GM18505 (cell line): Measurements from ENCODE around the gene EFHC1.
"Not testable (repeated sequence)": the region's sequence is repeated elsewhere in the genome, so short reads cannot be mapped to it uniquely, and the experiment has no call there.

Source experiments
- ATAC-seq: cut with Tn5 transposase; IDR thresholded peaks from one replicate; pipeline ENCODE4 v1.9.1; 2021; ENCODE audit not compliant: unreplicated experiment
- POLR2A ChIP-seq: IDR thresholded peaks from 4 replicates; pipeline ENCODE4 v1.6.1; 2011; ENCODE audit warnings: borderline replicate concordance; ENCODE audit not compliant: insufficient read depth, insufficient read length; ENCODE audit errors: extremely low read depth

EFHC1 gene

DNA sequence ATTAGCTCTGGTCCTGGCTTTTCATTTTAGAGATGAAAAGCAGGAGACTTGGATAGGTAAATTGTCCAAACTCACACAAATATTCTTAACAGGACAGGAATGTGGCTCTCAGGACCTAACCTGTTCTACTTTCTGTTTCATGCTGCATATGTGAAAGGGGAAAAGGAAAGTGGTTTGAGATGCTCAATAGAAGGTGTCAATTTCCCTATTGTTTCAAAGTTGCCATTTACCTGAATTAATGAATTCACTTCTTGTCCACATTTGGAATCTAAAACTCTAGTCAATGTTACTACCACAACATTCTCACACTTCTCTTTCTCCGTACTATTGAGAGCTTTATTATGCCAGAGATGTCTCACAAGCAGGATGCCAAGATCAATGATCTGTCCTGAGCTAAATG, 4.8 kb upstream of the EFHC1 start:
- no peak for TF ChIP-seq POLR2A
- no peak for ATAC-seq

DNA sequence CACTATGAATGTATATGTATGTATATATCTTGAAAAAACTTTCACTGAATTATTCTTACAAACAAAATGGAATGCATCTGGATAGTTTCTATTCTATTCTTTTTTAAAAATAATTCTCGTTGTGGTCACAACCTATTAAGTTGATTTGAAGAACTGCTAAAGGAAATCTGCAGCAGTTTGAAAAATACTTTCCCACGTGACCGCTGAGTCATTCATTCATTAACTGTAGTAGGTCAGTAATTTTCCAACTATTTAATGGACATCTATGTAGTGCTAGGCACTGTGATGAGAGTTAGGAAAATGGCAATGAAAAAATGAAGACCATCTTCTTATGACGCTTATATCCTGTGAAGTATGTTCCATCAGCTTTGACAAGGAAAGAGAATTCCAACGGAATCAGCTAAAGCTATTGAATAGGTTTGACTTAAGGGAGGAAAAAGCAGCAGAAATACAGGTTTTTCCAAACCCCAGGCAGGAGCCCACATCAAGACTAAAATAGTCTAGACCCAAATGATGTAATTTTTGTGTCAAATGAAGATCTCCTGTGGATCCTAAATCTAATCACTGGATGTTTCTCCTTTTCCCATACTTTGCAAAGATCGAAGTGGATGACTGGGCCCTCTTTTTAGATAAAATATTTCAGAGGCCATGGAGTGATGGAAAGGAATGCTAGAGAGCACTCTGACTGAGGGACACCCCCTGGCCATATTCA, 4.1 kb upstream of the EFHC1 start:
- TF ChIP-seq POLR2A = no peak
- no peak for ATAC-seq

DNA sequence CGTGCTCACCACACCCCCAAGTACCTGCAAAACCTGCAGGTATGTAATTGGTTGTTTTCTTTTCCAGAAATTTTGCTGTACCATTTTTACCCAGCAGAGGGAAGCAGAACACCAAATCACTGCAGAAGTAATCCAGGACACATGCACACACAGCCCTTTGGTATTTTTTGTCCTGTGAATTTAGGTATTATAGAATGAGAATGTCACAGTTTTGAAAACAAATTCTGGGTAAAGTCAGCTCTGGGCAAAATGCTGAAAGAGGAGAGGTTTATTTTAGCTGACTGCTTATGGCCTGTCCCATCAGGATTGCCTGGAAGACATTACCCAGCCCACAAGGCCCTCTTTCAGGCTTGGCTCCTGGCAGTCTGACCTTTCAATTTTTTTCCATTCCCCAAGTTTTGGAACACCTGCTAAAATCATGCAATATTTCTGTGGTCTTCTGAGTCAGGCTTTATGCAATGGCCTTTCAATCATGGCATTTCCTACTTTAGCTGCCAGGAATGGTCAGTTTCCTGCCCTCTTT, 3.5 kb upstream of the EFHC1 start:
- no peak for TF ChIP-seq POLR2A
- ATAC-seq = no peak

DNA sequence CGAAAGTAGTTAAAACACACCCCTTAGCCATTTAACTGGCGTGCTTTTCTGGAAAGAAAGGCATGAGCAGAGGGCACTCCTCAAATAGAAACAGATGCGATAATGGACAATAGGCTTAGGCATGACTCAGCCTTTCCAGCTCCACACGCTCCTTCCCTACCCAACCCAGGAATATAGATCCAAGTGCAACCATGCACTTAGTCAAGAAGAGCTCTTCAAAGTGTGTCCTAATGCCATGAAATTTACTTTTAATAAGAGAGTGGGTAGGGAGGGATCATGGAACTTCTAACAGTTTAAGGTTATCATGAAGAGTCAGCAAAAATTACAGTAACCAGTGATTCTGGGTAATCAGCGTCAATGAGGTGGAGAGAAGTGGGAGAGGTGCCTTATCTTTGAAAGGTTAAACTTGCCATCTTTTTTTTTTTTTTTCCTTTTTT, 2.4 kb upstream of the EFHC1 start:
- no peak for TF ChIP-seq POLR2A

DNA sequence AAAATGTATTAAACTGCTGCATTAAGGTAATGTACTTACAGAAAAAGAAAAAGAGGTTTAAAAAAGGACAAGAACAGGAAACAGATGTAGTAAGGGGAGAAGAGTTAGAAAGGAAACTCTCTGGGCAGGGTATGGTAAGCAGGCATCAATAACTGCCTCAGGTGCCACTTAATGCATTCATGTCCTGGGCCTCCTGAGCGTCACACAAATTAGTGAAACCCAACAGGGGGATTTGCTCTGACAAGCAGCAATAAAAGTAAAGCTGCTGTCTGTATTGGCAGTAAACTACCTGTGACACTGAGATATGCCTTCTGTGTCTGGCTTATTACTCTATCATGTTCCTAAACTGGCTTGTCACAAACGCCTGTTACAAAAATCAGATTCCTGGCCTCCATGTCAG, 1.5 kb upstream of the EFHC1 start:
- no peak for ATAC-seq
- no peak for TF ChIP-seq POLR2A

More for the DNA sequence above, 2.4 kb upstream of the EFHC1 start:
- no peak for ATAC-seq

DNA sequence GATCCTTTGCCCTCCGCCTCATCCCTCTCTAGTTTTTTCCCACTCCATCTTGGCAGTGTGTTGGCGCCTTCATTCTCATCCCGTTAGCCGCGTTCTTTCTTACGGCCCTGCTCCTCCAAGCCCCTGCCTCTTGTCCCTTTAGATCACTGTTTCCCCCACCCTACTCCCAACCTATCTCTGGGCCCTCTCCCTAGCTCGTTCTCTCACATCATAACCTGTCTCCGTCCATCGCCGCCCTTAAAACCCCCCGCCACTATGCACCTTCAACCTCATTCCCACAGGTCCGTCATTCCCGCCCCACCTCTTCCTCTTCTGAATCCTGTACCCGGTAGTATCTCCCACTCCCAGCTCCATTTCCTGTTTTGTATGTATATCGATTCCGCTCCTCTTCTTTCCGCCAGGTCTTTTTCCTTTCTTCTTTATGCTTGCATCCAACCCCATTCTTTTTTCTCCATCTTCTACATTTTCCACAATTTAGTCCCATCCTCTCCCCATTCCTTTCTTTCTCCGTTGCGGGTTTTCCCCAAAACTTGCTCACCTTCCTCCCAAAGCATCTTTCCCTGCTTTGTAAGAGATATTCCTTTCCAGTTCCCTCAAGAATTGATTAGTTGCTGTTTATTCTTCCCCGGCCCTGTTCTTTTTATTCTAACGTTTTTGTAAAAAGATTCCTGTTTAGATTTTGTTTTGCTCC, 671 bp downstream of the EFHC1 start:
- TF ChIP-seq POLR2A = no peak
- ATAC-seq = no peak

DNA sequence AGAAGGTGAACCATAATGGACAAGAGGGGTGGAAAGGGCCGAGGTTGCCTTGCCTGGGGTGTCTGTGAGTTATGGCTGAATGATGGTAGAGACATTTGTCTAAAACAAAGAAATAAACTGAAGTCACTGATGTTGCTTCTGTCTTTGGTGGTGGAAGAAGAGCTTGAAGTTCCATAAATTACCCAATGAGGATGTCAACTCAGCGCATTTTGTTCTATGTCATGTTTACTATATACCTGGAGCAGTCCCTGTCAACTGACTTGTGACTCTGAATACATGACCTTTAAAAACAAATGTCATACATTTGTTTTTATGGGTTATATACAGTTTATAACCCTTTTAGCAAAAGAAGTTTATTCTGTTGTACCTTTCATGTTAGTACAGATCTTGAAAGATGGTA, 2.0 kb downstream of the EFHC1 start:
- TF ChIP-seq POLR2A = no peak
- ATAC-seq = no peak

DNA sequence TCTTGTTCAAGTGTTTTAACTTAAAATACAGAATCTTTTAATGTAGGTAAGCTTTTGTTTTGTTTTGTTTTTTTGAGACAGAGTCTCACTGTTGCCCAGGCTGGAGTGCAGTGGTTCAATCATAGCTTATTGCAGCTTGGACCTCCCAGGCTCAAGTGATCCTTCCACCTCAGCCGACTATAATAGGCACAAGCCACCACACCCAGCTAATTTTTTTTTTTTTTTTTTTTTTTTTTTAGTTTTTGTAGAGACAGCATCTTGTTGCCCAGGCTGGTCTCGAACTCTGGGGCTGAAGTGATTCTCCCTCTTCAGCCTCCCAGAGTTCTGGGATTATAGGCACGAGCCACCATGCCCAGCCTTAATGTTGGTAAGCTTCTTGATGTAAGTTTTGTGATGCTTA, 3.3 kb downstream of the EFHC1 start:
- no peak for ATAC-seq
- TF ChIP-seq POLR2A = no peak

DNA sequence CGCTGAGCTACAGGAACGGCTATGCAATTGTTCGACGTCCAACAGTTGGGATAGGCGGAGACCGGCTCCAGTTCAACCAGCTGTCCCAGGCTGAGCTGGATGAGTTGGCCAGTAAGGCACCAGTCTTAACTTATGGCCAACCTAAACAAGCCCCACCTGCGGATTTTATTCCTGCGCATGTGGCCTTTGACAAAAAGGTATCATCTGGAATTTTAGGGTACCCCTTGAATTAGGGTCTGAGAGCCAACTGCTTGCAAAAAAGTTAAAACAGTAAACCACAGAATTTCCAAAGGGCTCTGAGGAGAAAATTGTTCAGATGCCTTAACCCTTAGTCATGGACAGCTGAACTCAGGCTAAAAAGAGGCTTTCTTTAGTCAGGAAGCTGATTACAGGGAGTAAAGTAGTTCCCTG, 3.8 kb downstream of the EFHC1 start:
- ATAC-seq = no peak
- TF ChIP-seq POLR2A = no peak

DNA sequence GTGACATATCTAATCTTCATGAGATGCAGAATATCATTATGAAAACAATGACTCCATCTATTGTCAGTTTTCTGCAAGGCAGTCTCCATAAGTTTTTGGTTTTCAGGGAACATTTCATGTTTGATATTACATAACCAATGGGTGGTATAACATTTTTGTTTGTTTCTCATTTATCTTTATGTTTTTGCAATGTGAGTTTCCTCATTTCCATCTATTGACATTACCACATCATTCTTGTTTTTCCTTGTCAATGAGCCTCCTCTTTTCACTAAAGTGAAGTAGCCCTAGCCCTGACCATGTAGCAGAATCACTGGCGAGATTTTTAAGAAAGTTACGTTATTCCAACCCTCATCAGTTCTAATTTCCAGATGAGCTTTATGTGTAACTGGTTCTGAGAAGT, 4.4 kb downstream of the EFHC1 start:
- ATAC-seq = no peak
- no peak for TF ChIP-seq POLR2A

DNA sequence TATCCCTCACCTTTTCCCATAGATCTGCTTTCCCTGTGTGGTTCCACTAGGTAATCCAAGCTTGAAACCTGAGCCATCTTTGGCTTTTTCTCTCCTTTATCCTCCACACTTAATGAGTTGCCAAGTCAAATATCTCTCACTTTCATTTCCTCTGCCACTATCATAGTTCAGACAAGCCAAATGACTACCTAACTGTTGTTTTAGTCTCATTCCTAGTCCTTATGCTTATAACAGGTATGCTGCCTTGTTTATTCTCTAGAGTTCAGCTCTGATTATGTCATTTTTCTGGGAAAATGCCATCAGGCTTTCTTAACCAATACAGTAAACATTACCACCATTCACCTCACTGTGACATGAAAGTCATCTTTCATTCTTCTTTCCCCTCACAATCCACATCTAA, 6.5 kb downstream of the EFHC1 start:
- ATAC-seq = no peak

DNA sequence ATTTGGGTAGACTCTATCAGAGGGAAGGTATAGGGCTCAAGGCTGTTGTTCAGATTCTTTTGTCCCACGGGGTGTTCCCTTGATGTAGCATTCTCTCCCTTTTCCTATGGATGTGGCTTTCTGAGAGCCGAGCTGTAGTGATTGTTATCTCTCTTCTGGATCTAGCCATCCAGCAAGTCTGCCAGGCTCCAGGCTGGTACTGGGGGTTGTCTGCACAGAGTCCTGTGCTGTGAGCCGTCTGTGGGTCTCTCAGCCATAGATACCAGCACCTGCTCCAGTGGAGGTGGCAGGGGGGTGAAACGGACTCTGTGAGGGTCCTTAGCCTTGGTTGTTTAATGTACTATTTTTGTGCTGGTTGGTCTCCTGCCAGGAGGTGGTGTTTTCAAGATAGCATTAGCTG, 13.2 kb downstream of the EFHC1 start:
- not testable (repeated sequence) for ATAC-seq

More for the DNA sequence above, 6.5 kb downstream of the EFHC1 start:
- TF ChIP-seq POLR2A = no peak

DNA sequence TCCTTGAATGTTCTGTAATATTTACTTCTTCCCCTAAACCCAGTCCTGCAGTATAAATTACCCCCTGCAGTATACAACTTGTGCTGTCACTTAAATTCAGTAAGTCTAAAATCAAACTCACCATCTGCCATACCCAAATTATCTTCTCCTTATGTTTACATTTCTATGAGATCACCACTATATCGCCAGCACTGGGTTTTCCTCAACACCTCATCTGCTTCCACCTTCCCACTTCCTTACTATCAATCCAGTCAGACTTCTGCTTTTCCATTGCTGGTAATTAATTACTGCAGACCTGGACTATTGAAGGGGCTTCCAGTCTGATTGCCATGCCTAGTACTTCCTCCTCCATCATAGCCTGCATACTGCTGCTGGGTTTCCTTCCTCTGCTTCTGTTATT, 15.2 kb downstream of the EFHC1 start:
- no peak for ATAC-seq
- TF ChIP-seq POLR2A = no peak

DNA sequence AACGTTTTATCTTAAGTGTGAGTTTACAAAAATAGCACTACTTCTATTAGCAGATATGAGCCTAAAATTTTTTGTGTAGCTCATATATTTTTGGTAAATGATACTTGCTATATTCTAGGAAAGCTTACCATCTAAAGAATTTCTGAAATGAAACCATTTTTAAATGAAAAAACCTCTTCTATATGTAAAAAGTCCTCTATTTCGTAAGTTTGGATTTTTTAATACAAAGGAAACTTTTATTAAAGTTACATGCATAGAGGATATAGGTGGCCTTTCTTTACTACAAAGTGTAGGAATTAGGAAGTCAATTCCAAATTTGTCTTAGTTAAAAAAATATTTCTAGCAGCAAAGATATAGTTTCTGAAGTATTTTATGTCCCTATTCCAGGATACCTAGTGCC, 18.8 kb downstream of the EFHC1 start:
- ATAC-seq = no peak
- TF ChIP-seq POLR2A = no peak
